Measurements from ENCODE around the gene TICAM1.

Gene TICAM1

DNA sequence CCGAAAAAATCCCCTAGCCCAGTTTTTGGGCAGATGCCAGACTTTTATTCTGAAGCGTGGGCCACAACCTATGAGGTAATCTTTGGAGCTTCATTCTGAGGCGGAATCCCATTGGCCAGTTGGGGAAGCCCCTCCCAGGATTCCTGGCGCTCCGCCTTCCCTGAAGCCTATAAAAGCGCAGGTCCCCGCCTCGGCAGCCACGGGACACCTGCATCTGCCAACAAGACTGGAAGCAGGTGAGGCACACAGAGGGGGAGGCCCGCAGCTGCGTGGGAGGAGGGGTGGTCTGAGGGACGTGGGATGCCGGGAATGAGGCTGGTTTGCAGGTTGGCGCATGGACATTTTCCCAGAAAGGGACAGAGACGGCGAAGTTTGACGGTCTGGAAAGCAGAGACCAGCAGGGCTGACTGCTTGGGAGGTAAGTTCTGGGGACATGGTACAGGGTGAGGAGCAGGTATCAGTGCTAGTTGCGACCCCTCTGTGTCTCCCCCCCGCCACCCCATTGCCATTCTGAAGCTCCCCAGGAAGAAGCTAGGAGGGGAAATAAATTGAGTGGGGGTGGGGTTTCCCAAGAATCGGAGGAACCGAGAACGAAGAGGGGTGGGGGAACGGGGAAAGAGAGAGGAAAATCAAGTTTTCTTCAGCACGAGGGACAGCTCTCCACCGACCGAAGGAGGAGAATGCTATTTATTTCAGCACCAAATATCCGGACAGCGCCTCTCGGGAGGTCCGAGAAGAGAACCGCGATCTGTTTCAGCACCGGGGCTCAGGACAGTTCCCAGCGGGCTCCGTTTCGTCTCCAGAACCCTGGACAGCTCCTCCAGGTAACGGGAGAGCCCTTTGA, 62.4 kb downstream of the TICAM1 start:
- DNase-seq: peak; percentile 37

All from GF-D8 (cell line).